ENCODE results near the gene SMIM23. TPM values are rescaled to one million over a fixed set of nuclear protein-coding genes. Genes with fewer than 3 reads are reported as not detected.

SMIM23 gene
- total RNA-seq, 1 experiment from 2014 or later: not detected

DNA sequence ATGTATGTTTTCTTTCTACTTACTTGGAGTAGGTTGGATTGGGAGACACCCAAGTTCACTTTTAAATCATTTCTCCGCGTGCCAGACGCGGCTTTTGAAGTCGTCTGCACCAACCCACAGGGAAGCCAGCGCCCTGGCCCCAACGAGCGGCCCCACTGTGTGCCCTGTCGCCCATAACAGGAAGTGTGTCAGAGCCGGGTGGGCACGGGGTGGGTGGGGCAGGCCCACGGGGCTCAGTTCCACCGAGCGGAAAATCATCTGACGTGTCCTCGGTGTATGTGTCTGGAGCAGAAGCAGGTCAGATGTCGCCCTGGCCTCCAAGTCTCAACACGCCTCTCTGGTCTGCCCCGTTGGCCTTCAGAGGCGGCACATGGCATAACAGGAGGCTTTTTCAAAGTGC is 22.7 kb upstream of the SMIM23 start:
- Histone ChIP-seq H3K27me3 (ENCODE audit: control insufficient read depth, insufficient read depth, low read length) (peaks cover 2% of the 10 kb centered on the region; the same call in 1 of the 2 replicates), H3K27ac (ENCODE audit: low read length) (no peak overlapping the region), H3K36me3 (ENCODE audit: control insufficient read depth, insufficient read depth, low read length) (no peaks in the 10 kb centered on the region), H3K4me3 (ENCODE audit: low read depth in 2 of 2, low read length in 2 of 2) (no peak overlapping the region), H3K9me3 (ENCODE audit: control insufficient read depth, insufficient read depth, low read depth, low read length) (peaks cover 6% of the 10 kb centered on the region; the same call in 1 of the 2 replicates), H3K4me1 (ENCODE audit: control insufficient read depth, insufficient read depth, low read length) (0 out of 2 replicates have a peak, but pooled peaks cover 3% of the 10 kb centered on the region)
- TF ChIP-seq SIN3A (IDR thresholded peaks at IDR 0.05; ENCODE audit: borderline replicate concordance, insufficient read depth, low read depth, low read length) (no peak), CTCF (IDR thresholded peaks at IDR 0.05) (no peak), TCF7L2 (IDR thresholded peaks at IDR 0.05; ENCODE audit: low read depth, low read length) (no peak), REST (IDR thresholded peaks at IDR 0.05; ENCODE audit: insufficient read depth in 1 of 2, low read depth in 2 of 2, low read length in 1 of 2) (no peak), POLR2AphosphoS5 (IDR thresholded peaks at IDR 0.05; ENCODE audit: low read depth, low read length) (no peak)
- DNase-seq (ENCODE audit: low read depth, low spot score) (no peak), ATAC-seq (no peak)
- no TSS peak for BruUV-seq (replicated peaks)
- intact Hi-C loops (cut with micrococcal nuclease; ENCODE audit: unreplicated experiment): no loop called here
- POLR2A ChIA-PET: no interaction called here
- CTCF ChIA-PET: no interaction called here
- in situ Hi-C loops (cut with HindIII; ENCODE audit: low pct_unique_long_range_greater_than_20kb, low sequenced_read_pairs): no loop called here

- no peak overlapping the region for H3K27ac ChIP-seq (ENCODE audit: low read length)
- ATAC-seq (no peak), DNase-seq (ENCODE audit: low read depth, low spot score) (no peak)
- BruUV-seq (replicated peaks): no TSS peak
- TF ChIP-seq CTCF (IDR thresholded peaks at IDR 0.05) (no peak), REST (IDR thresholded peaks at IDR 0.05; ENCODE audit: insufficient read depth in 1 of 2, low read depth in 2 of 2, low read length in 1 of 2) (no peak), POLR2AphosphoS5 (IDR thresholded peaks at IDR 0.05; ENCODE audit: low read depth, low read length) (no peak), TCF7L2 (IDR thresholded peaks at IDR 0.05; ENCODE audit: low read depth, low read length) (no peak), SIN3A (IDR thresholded peaks at IDR 0.05; ENCODE audit: borderline replicate concordance, insufficient read depth, low read depth, low read length) (no peak)
- peaks cover 6% of the 10 kb centered on the region; the same call in 1 of the 2 replicates for H3K9me3 ChIP-seq (ENCODE audit: control insufficient read depth, insufficient read depth, low read depth, low read length)
- H3K36me3 ChIP-seq (ENCODE audit: control insufficient read depth, insufficient read depth, low read length): no peaks in the 10 kb centered on the region
- in situ Hi-C loops (cut with HindIII; ENCODE audit: low pct_unique_long_range_greater_than_20kb, low sequenced_read_pairs): no loop called here
- H3K4me1 ChIP-seq (ENCODE audit: control insufficient read depth, insufficient read depth, low read length): no peaks in the 10 kb centered on the region
- POLR2A ChIA-PET: no interaction called here
- CTCF ChIA-PET: no interaction called here
- intact Hi-C loops (cut with micrococcal nuclease; ENCODE audit: unreplicated experiment): no loop called here
- no peak overlapping the region for H3K4me3 ChIP-seq (ENCODE audit: low read depth in 2 of 2, low read length in 2 of 2)
- peaks cover 2% of the 10 kb centered on the region; the same call in 1 of the 2 replicates for H3K27me3 ChIP-seq (ENCODE audit: control insufficient read depth, insufficient read depth, low read length)
These were observed 21.4 kb upstream of the SMIM23 start for GRCh38 chr5:171764265-171764664.
